Esophagus squamous epithelium (tissue), 5 donors: Measurements from ENCODE around the gene IBA57. TPM values are rescaled to one million over a fixed set of nuclear protein-coding genes. Genes with fewer than 3 reads are reported as not detected.

Source experiments
- DNase-seq: peaks from one replicate; lab custom pipeline; 2025; lab: John Stamatoyannopoulos, UW
- H3K27ac ChIP-seq, 4 donors: fragments of 200-600 bp; sonication (generic); one replicate each; pipeline ENCODE4 v1.5.1; 2016 to 2019; ENCODE audit warnings: mild to moderate bottlenecking in 1 of 4
- H3K27me3 ChIP-seq, 4 donors: fragments of 200-600 bp; sonication (generic); 1 replicate in 3 of 4; 2 replicates in 1 of 4; pipeline versions ENCODE4 v1.5.1 to v1.6.0; 2017 to 2021; ENCODE audit warnings: antibody characterized with exemption in 1 of 4
- H3K36me3 ChIP-seq, 3 donors: fragments of 200-600 bp; sonication (generic); one replicate each; pipeline ENCODE4 v1.5.1; 2016 to 2019
- H3K4me1 ChIP-seq, 3 donors: fragments of 200-600 bp; sonication (generic); one replicate each; pipeline ENCODE4 v1.5.1; 2017 to 2019
- H3K4me3 ChIP-seq, 4 donors: fragments of 200-600 bp; sonication (generic); 1 replicate in 3 of 4; 2 replicates in 1 of 4; pipeline ENCODE4 v1.5.1; 2016 to 2019; ENCODE audit warnings: mild to moderate bottlenecking in 2 of 4, moderate library complexity in 1 of 4
- H3K9me3 ChIP-seq, 3 donors: fragments of 200-600 bp; sonication (generic); one replicate each; pipeline ENCODE4 v1.5.1; 2016 to 2019
- POLR2A ChIP-seq, 4 donors: fragments of 450-650 bp; IDR thresholded peaks; one replicate each; pipeline ENCODE4 v1.6.1; 2017; ENCODE audit warnings: antibody characterized with exemption in 4 of 4, mild to moderate bottlenecking in 4 of 4, moderate library complexity in 3 of 4
- WGBS, 2 donors: methylation state at CpG; one replicate each; pipeline ENCODE4 v1.1.5; 2018; 5-methylcytosine and 5-hydroxymethylcytosine counted together
- intact Hi-C: fragments of 100-400 bp; cut with DNase I; formaldehyde crosslinking; loops from one replicate; pipeline ENCODE4 v1.15.0; 2022
- total RNA-seq, 4 donors: library from RNA; depleted of rRNA; stranded (reverse); fragments of >200 nt; gene quantifications; one replicate each; pipeline ENCODE4 v1.1.0, GENCODE V29; 2016
- TF ChIP-seq, protein P1 (sequence below), 6 experiments: fragments of 450-650 bp in 4 of 6; fragments of 200-600 bp in 2 of 6; sonication (generic) in 2 of 6; IDR thresholded peaks; one replicate each; pipeline ENCODE4 v1.5.1; 2016 to 2019; ENCODE audit warnings: antibody characterized with exemption in 6 of 6, mild to moderate bottlenecking in 4 of 6, moderate library complexity in 4 of 6
- donor health status: DM: yes; HTN: yes; CAD: no.

Gene IBA57
- total RNA-seq, 4 donors from 2014 or later = 4.8 to 9.1 (median 5.7) TPM

GRCh38 chr1:228164561-228165371 lies 838 bp upstream of the IBA57 start:
- WGBS, 2 donors = 44 to 45% methylated on average over 19 to 20 of the region's 20 CpGs
- no peak for DNase-seq
- no peak for TF ChIP-seq POLR2A (IDR thresholded peaks at IDR 0.05)
- TF ChIP-seq, protein P1, sequence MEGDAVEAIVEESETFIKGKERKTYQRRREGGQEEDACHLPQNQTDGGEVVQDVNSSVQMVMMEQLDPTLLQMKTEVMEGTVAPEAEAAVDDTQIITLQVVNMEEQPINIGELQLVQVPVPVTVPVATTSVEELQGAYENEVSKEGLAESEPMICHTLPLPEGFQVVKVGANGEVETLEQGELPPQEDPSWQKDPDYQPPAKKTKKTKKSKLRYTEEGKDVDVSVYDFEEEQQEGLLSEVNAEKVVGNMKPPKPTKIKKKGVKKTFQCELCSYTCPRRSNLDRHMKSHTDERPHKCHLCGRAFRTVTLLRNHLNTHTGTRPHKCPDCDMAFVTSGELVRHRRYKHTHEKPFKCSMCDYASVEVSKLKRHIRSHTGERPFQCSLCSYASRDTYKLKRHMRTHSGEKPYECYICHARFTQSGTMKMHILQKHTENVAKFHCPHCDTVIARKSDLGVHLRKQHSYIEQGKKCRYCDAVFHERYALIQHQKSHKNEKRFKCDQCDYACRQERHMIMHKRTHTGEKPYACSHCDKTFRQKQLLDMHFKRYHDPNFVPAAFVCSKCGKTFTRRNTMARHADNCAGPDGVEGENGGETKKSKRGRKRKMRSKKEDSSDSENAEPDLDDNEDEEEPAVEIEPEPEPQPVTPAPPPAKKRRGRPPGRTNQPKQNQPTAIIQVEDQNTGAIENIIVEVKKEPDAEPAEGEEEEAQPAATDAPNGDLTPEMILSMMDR (IDR thresholded peaks at IDR 0.05) = no peak

GRCh38 chr1:228166170-228166936 lies 749 bp downstream of the IBA57 start:
- peaks cover 32 to 53% (median 42%) of the 10 kb centered on the region in 3 donors for H3K4me1 ChIP-seq
- WGBS, 2 donors = 25 to 37% methylated on average over 9 to 10 of the region's 26 CpGs
- intact Hi-C loops = loop anchor here (10.0 kb wide), 1 partner anchor 62 kb away; the partner anchor contains the start of genes C1orf35 and MRPL55

More at GRCh38 chr1:228164561-228165371, 838 bp upstream of the IBA57 start:
- Histone ChIP-seq H3K4me1 (peaks cover 38 to 69% (median 47%) of the 10 kb centered on the region in 3 donors), H3K27me3 (peaks cover 0 to 13% (median 0%) of the 10 kb centered on the region in 4 donors), H3K27ac (peak overlapping the region; percentile 99 to 100 (median 100)), H3K36me3 (no peaks in the 10 kb centered on the region), H3K4me3 (peak overlapping the region; percentile 25 to 99 (median 75)), H3K9me3 (no peaks in the 10 kb centered on the region)
- intact Hi-C loops = loop anchor here (10.0 kb wide), 1 partner anchor 60 kb away; the partner anchor contains the start of genes C1orf35 and MRPL55

GRCh38 chr1:228168563-228169270 lies 3.1 kb downstream of the IBA57 start:
- no peak overlapping the region for H3K4me3 ChIP-seq
- no peaks in the 10 kb centered on the region for H3K9me3 ChIP-seq
- no peaks in the 10 kb centered on the region for H3K36me3 ChIP-seq
- TF ChIP-seq POLR2A (IDR thresholded peaks at IDR 0.05) = no peak
- TF ChIP-seq, protein P1 (IDR thresholded peaks at IDR 0.05) = no peak
- H3K27me3 ChIP-seq = no peaks in the 10 kb centered on the region
- H3K27ac ChIP-seq = no peak overlapping the region
- 78 to 90% methylated on average over 5 to 8 of the region's 12 CpGs for WGBS, 2 donors
- peaks cover 16 to 37% (median 18%) of the 10 kb centered on the region in 3 donors for H3K4me1 ChIP-seq
- intact Hi-C loops = loop anchor here (10.0 kb wide), 1 partner anchor 64 kb away; the partner anchor contains the start of genes C1orf35 and MRPL55
- no peak for DNase-seq

More at GRCh38 chr1:228166170-228166936, 749 bp downstream of the IBA57 start:
- Histone ChIP-seq H3K27ac (peak overlapping the region; percentile 99 to 100 (median 100)), H3K9me3 (no peaks in the 10 kb centered on the region), H3K27me3 (peaks cover 0 to 13% (median 0%) of the 10 kb centered on the region in 4 donors), H3K4me3 (peak overlapping the region; percentile 73 to 99 (median 76)), H3K36me3 (no peaks in the 10 kb centered on the region)
- no peak for TF ChIP-seq POLR2A (IDR thresholded peaks at IDR 0.05)
- TF ChIP-seq, protein P1 (IDR thresholded peaks at IDR 0.05) = peak in 5 of 6 experiments; percentile 20 to 58 (median 35)
- no peak for DNase-seq

DNA sequence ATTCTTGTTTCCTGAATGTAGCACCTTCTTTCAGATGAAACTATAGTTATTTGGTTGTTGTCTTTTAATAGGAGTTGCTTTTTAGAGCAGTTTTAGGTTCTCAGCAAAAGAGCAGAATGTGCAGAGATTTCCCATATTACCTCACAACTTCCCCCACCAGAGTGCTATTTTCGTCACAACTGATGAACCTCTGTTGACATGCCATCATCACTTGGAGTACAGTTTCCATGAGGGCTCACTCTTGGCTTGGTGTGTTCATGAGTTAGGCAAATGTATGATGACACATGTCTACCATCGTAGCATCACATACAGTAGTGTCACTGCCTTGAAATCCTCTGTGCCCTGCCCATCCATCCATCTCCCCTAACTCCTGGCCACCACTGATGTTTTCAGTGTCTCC lies 3.7 kb downstream of the IBA57 start:
- H3K27ac ChIP-seq = no peak overlapping the region
- H3K36me3 ChIP-seq = no peaks in the 10 kb centered on the region
- peaks cover 12 to 34% (median 16%) of the 10 kb centered on the region in 3 donors for H3K4me1 ChIP-seq
- no peaks in the 10 kb centered on the region for H3K27me3 ChIP-seq
- WGBS, 2 donors = 66 to 89% methylated on average over 2 of the region's 2 CpGs
- no peaks in the 10 kb centered on the region for H3K9me3 ChIP-seq
- H3K4me3 ChIP-seq = no peak overlapping the region
- TF ChIP-seq, protein P1 (IDR thresholded peaks at IDR 0.05) = no peak
- TF ChIP-seq POLR2A (IDR thresholded peaks at IDR 0.05) = no peak
- no peak for DNase-seq
- intact Hi-C loops = loop anchor here (10.0 kb wide), 1 partner anchor 65 kb away; the partner anchor contains the start of genes C1orf35 and MRPL55
